HEK293T (cell line): ENCODE results near the gene CCDC92B.

Source experiments
- BHLHE40 ChIP-seq: fragments of 450-650 bp; IDR thresholded peaks from 2 replicates; pipeline ENCODE4 v1.6.1; 2016; ENCODE audit warnings: mild to moderate bottlenecking, moderate library complexity, borderline replicate concordance
- HDGF ChIP-seq: fragments of 450-650 bp; IDR thresholded peaks from 2 replicates; pipeline ENCODE4 v1.6.1; 2017; ENCODE audit warnings: antibody characterized with exemption, borderline replicate concordance
- LEF1 ChIP-seq: fragments of 450-650 bp; IDR thresholded peaks from 2 replicates; pipeline ENCODE4 v1.6.1; 2017; ENCODE audit warnings: mild to moderate bottlenecking, borderline replicate concordance
- ZNF384 ChIP-seq: fragments of 450-650 bp; IDR thresholded peaks from 2 replicates; pipeline ENCODE4 v1.6.1; 2016

DNA sequence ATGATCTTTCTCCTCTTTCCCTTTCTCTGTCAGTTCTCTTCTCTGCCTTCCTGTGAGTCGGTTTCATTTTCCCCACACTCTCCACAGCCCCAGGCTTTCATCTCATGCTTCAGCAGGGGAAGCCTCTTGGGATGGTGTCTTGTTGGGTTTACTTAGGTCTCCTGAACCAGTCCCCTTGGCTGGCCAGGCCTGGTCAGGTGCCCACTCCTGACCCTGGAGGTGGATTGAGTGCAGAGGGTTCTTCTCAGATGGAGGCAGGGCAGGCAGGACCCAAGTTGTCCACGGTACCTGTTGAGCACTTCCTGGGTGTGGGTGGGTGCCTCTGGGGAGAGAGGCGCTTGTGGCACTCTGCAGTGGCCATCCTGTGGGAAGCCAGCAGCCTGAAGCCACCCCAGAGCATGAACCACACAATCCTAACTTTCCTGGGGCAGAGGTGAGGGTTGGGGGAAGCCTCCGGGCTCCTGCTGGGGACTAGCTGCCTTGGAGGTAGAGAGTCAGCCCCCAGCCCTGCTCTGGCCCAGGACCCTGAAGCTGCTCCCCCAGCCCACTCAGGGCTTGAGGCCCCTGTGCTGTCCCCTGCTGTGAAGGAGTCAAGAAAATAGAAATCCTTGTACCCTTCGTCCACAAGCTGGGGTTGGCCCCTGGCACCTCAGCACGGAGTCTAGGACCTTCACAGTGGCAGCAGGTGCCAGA lies 44.8 kb upstream of the CCDC92B start:
- no peak for TF ChIP-seq BHLHE40
- no peak for TF ChIP-seq LEF1
- no peak for TF ChIP-seq ZNF384
- no peak for TF ChIP-seq HDGF
